NCI-H2196 treated with DMSO at 0.1 percent for 48 hours (cell line): ENCODE data around the gene NCDN.
A peak's percentile ranks its signal among the peaks of the same experiment; 100 is the strongest.

Source experiments
- DNase-seq: peaks from one replicate; lab custom pipeline; 2025; ENCODE audit not compliant: unreplicated experiment; lab: John Stamatoyannopoulos, UW

The NCDN gene

GRCh38 chr1:35554266-35555211 is 3.1 kb upstream of the NCDN start:
- peak; percentile 22 for DNase-seq

- DNase-seq = no peak
These were observed 2.4 kb upstream of the NCDN start for GRCh38 chr1:35555212-35555584.

GRCh38 chr1:35555601-35556477 is 1.8 kb upstream of the NCDN start:
- peak; percentile 57 for DNase-seq

- peak; percentile 46 for DNase-seq
These were observed 998 bp upstream of the NCDN start for GRCh38 chr1:35556484-35557117.

- DNase-seq = peak; percentile 83
These were observed 435 bp upstream of the NCDN start, which contains the start of gene KIAA0319L for GRCh38 chr1:35557118-35557610. Gene KIAA0319L, minus strand, starts transcription at chr1:35557403. Its CDS starts 2,912 bp downstream, at chr1:35554491.

GRCh38 chr1:35558374-35559316 is 1.0 kb downstream of the NCDN start:
- DNase-seq = no peak

- no peak for DNase-seq
These were observed 1.8 kb downstream of the NCDN start for GRCh38 chr1:35559317-35559944.

GRCh38 chr1:35560256-35561225 is 2.9 kb downstream of the NCDN start:
- no peak for DNase-seq

- no peak for DNase-seq
These were observed 3.8 kb downstream of the NCDN start for GRCh38 chr1:35561297-35561971.

- no peak for DNase-seq
These were observed 4.5 kb downstream of the NCDN start for GRCh38 chr1:35561972-35562680.

- no peak for DNase-seq
These were observed 5.6 kb downstream of the NCDN start for GRCh38 chr1:35563166-35563565.

- DNase-seq = peak; percentile 39
These were observed 6.7 kb downstream of the NCDN start for GRCh38 chr1:35564037-35564883.

GRCh38 chr1:35564884-35565741 is 7.5 kb downstream of the NCDN start:
- DNase-seq = no peak

- no peak for DNase-seq
These were observed 8.1 kb downstream of the NCDN start for GRCh38 chr1:35565742-35566133.

GRCh38 chr1:35567947-35568558 is 10.5 kb downstream of the NCDN start:
- no peak for DNase-seq
